ENCODE data around the gene SPEN.

The SPEN gene

GRCh38 chr1:15833069-15833679 is 14.3 kb upstream of the SPEN start:
- TF ChIP-seq AEBP2 (tag by site-specific recombination; IDR thresholded peaks at IDR 0.05; ENCODE audit: borderline replicate concordance) (no peak), PRDM4 (tag by site-specific recombination; IDR thresholded peaks at IDR 0.05) (peak; percentile 61), ZNF600 (tag by site-specific recombination; IDR thresholded peaks at IDR 0.05) (peak; percentile 62), ZNF2 (tag by site-specific recombination; IDR thresholded peaks at IDR 0.05) (no peak), ZBTB6 (tag by site-specific recombination; IDR thresholded peaks at IDR 0.05) (peak; percentile 77; the same call in 1 of the 2 replicates), ZNF394 (tag by site-specific recombination; IDR thresholded peaks at IDR 0.05; ENCODE audit: borderline replicate concordance) (peak; percentile 94), EGR2 (tag by site-specific recombination; IDR thresholded peaks at IDR 0.05; ENCODE audit: low read depth) (0 out of 2 replicates have a peak, but pooled peaks have one; percentile 13), ZNF362 (tag by site-specific recombination; IDR thresholded peaks at IDR 0.05) (peak; percentile 94), ZNF10 (tag by site-specific recombination; IDR thresholded peaks at IDR 0.05) (no peak), ZSCAN5A (tag by site-specific recombination; IDR thresholded peaks at IDR 0.05) (no peak), ZNF629 (tag by site-specific recombination; IDR thresholded peaks at IDR 0.05) (0 out of 2 replicates have a peak, but pooled peaks have one; percentile 11), ATF2 (tag by site-specific recombination; IDR thresholded peaks at IDR 0.05; ENCODE audit: low read depth) (no peak), ZNF701 (tag by site-specific recombination; IDR thresholded peaks at IDR 0.05) (no peak), WT1 (tag by site-specific recombination; IDR thresholded peaks at IDR 0.05) (peak; percentile 11; the same call in 1 of the 2 replicates), ZEB2 (tag by site-specific recombination; IDR thresholded peaks at IDR 0.05) (peak; percentile 63; the same call in 1 of the 2 replicates), TRIM28 (IDR thresholded peaks at IDR 0.05; ENCODE audit: borderline replicate concordance, low read length) (peak; percentile 62; the same call in 1 of the 2 replicates), KLF17 (tag by site-specific recombination; IDR thresholded peaks at IDR 0.05) (peak; percentile 53; the same call in 1 of the 2 replicates), BCL11B (tag by site-specific recombination; IDR thresholded peaks at IDR 0.05; ENCODE audit: low read depth) (no peak), SETDB1 (IDR thresholded peaks at IDR 0.05; ENCODE audit: insufficient read length, low read length) (peak; percentile 32), ZNF548 (tag by site-specific recombination; IDR thresholded peaks at IDR 0.05) (no peak), ZNF639 (tag by site-specific recombination; IDR thresholded peaks at IDR 0.05) (no peak), ZBTB8A (tag by site-specific recombination; IDR thresholded peaks at IDR 0.05) (peak; percentile 83)
- Histone ChIP-seq H3K9me3 (ENCODE audit: control insufficient read depth, insufficient read depth, low read depth, low read length) (no peaks in the 10 kb centered on the region), H3K4me1 (ENCODE audit: control insufficient read depth, insufficient read depth, low read length) (peaks cover 11% of the 10 kb centered on the region), H3K4me3 (ENCODE audit: low read depth, low read length) (peak overlapping the region; percentile 79), H3K36me3 (ENCODE audit: control insufficient read depth in 2 of 2, insufficient read depth in 1 of 2, low read length in 2 of 2) (no peaks in the 10 kb centered on the region), H3K27ac (ENCODE audit: extremely low read depth, low read depth, low read length) (peak overlapping the region; percentile 98)
- ChIA-PET CTCF (interaction anchor here (0.6 to 1.4 kb wide), 5 partner anchors 18 to 307 kb away, joined by 3 to 8 read pairs (median 3); no protein-coding TSS in a partner anchor), POLR2A (interaction anchor here (0.6 to 4.4 kb wide), 18 partner anchors 9 to 171 kb away, joined by 3 to 106 read pairs (median 6); partner anchors contain the start of gene SPEN)
